GM21528 (cell line): ENCODE results near the gene ITGB1.

ENCODE experiments used
- ATAC-seq: cut with Tn5 transposase; IDR thresholded peaks from one replicate; pipeline ENCODE4 v1.9.1; 2021; ENCODE audit warnings: mild to moderate bottlenecking, moderate library complexity; ENCODE audit not compliant: unreplicated experiment, low FRiP score

Gene ITGB1

GRCh38 chr10:32956365-32957197, 1.4 kb downstream of the ITGB1 start:
- no peak for ATAC-seq

DNA sequence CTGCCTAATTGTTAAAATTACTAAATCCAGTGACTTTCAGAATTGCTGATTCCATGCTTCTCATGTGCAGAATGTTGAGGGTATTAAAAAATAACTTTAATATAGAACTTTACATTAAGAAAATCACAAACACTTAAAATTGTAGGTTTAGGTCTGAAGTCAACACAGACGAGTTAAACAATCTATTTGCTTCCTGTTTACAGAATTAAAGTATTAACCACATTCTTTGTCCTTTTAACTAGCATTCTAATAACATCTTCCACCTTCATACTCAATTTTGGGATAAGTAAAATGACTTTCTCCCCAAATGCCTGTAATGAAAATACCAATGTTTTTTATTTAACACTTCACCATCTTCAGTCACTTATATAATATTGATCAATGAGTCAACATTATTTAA, 2.2 kb downstream of the ITGB1 start:
- ATAC-seq = no peak

GRCh38 chr10:32955299-32955772, 2.7 kb downstream of the ITGB1 start:
- ATAC-seq = no peak

GRCh38 chr10:32954545-32955298, 3.3 kb downstream of the ITGB1 start:
- ATAC-seq = no peak

GRCh38 chr10:32954080-32954479, 4.0 kb downstream of the ITGB1 start:
- ATAC-seq = no peak

DNA sequence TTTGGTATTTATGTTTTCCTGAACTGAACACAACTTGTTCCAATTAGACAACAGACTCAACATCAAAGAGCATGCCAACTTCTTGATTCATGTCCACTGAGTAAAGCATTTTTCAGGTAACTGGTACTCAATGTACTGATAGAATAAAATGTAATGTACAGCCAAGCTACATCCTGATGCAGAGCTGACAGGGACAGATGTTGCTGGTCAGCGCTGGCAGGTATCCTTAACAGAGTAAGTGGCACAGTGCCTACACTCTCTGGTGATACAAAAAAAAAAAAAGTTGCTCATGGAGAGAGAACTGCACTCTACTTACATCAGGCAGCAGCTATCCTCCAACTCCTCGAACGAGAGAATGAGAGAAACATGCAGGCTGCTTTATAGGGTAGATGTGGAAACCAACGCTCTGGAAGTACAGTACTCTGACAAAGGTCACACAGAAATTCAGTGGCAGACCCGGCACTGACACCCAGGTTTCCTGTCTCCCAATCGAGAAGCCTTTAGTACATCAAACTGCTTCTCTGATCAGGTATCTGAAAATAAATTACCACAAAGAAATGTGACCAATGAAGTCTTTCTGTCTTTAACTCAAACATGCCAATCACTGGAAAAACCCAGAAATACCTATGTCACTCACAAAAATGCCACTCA, 4.6 kb downstream of the ITGB1 start:
- ATAC-seq = no peak

- no peak for ATAC-seq
Observed at GRCh38 chr10:32952541-32953276, 5.3 kb downstream of the ITGB1 start.

DNA sequence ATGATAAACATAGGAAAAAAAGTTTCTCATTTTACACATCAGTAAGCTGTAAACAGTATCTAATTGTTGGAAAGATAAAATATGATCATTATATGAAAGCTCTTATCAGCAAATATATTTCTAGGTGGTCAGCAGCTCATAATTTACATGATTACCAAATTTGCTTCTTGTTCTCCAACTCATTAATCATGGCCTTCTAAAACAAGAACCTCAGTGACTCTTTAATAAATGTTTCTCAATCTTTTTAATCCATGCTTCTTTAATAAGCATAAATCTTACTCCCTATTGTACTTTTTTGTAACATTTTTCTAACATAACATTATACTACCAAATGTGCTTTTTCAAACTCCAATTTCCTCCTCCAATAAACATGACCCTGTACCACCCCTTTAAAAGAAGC, 5.9 kb downstream of the ITGB1 start:
- no peak for ATAC-seq

- no peak for ATAC-seq
Observed at GRCh38 chr10:32951111-32951510, 6.9 kb downstream of the ITGB1 start.

- ATAC-seq = no peak
Observed at GRCh38 chr10:32950591-32951108, 7.4 kb downstream of the ITGB1 start.

DNA sequence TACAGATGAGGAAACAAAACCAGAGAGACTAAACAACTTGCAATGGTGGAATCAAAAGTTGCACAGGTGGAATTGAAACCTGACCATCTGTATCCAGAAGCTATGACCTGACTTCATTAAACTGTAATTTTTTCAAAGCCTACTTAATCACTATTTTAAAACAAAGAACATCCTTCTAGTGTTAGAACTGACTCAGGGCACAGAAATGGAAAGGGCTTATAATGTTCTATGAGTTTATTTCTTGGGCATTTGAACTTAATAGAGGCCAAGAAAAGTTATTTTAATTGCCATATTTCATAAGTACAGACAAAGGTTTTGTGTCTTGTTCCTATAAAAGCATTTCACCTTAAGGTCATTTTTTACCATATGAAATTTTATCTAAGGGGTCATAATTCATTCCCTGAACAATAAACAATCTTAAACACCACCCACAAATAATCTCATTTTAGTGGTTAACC, 8.8 kb downstream of the ITGB1 start:
- ATAC-seq = no peak

DNA sequence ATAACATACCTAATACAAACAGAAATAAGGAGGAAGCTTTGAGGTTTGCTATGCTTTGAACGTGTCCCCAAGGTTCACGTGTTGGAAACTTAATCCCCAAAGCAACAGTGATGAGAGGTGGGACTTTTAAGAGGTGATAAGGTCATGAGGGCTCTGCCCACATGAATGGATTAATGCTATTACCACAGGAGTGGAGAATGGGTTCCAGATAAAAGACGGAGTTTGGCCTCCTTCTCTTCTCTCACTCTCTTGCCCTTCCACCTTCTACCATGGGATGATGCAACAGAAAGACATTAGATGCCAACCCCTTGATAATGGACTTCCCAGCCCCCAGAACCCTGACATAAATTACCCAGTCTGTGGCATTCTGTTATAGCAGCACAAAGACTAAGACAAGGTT, 9.6 kb downstream of the ITGB1 start:
- ATAC-seq = no peak

DNA sequence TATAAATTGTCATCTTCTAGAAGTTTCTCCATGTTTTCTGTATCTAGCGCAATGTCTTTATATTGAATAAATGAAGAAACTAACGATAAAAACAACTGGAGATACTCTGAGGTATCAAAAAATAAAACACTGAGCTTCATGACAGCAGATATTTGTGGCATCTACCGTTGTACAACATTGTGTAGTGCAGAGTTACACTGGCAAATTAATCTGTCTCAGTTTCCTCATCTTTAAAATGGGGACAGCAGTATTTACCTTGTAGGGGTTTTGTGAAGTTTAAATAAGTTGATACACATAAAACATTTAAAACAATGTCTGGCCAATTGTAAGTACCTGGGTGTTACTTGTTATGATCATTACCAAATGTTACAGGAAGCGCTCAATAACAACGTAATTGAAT, 10.4 kb downstream of the ITGB1 start:
- no peak for ATAC-seq

- no peak for ATAC-seq
Observed at GRCh38 chr10:32946108-32946507, 11.9 kb downstream of the ITGB1 start.

GRCh38 chr10:32943854-32944661, 14.0 kb downstream of the ITGB1 start:
- ATAC-seq = peak; percentile 22

GRCh38 chr10:32943395-32943794, 14.6 kb downstream of the ITGB1 start:
- ATAC-seq = peak; percentile 64

GRCh38 chr10:32942081-32942480, 15.9 kb downstream of the ITGB1 start:
- no peak for ATAC-seq

- no peak for ATAC-seq
Observed at GRCh38 chr10:32941357-32941756, 16.7 kb downstream of the ITGB1 start.
